GF-D8 (cell line): ENCODE data around the gene KCNAB1.
"Not testable (repeated sequence)": the region's sequence is repeated elsewhere in the genome, so short reads cannot be mapped to it uniquely, and the experiment has no call there.

Experiments
- DNase-seq: peaks from one replicate; lab custom pipeline; 2025; lab: John Stamatoyannopoulos, UW

The KCNAB1 gene

GRCh38 chr3:156273111-156273694 lies 152.8 kb downstream of the KCNAB1 start:
- DNase-seq, result no peak

DNA sequence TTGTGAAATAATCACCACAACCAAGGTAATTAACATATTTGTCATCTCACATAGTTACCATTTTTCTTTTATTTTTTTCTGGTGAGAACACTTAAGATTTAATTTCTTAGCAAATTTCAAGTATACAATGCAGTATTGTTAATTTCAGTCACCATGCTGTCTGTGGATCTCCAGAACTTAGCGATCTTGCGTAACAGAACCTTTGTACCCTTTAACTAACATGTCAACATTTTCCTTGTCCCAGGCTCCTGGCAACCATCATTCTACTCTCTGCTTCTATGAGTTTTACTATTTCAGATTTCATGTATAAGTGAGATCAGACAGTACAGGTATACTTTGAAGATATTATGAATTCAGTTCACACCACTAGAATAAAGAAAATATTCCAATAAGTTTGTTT lies 154.4 kb downstream of the KCNAB1 start:
- no peak for DNase-seq

- DNase-seq, result not testable (repeated sequence)
Measured at GRCh38 chr3:156284637-156285036, 164.3 kb downstream of the KCNAB1 start.

GRCh38 chr3:156285626-156286025 lies 165.2 kb downstream of the KCNAB1 start:
- DNase-seq, result no peak

- no peak for DNase-seq
Measured at GRCh38 chr3:156290924-156291271, 170.5 kb downstream of the KCNAB1 start.

DNA sequence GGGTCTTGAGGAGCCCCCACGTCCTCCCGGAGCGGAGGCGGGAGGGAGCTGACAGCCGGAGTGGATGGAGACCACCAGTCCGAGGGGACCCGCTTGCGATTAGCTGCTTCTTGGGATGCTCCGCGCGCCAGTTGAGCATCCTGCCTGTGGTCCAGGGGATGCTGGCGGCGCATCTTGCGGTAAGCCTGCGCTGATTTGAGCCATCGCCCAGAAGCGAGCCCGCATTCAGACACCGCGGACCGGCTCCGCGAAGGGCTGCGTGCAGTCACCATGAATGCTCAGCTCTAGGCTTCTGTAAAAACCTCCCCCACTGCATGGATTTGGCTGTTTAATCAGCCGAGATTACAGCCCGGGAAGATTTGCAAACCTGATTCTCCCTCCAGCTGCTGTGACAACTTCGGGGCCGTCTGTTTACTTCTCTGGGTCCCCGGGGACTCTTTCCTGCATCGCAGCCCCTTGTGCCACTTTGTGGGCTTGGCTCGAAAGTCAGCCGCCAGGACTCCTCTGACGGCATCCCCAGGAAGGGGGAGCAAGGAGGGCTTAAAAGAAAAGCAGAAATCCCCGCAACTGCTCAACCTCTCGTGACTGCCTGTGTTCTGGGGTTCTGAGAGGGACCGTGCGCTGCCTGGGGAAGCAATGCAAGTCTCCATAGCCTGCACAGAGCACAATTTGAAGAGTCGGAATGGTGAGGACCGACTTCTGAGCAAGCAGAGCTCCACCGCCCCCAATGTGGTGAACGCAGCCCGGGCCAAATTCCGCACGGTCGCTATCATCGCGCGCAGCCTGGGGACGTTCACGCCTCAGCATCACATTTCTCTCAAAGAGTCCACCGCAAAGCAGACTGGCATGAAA lies 171.1 kb downstream of the KCNAB1 start:
- no peak for DNase-seq

DNA sequence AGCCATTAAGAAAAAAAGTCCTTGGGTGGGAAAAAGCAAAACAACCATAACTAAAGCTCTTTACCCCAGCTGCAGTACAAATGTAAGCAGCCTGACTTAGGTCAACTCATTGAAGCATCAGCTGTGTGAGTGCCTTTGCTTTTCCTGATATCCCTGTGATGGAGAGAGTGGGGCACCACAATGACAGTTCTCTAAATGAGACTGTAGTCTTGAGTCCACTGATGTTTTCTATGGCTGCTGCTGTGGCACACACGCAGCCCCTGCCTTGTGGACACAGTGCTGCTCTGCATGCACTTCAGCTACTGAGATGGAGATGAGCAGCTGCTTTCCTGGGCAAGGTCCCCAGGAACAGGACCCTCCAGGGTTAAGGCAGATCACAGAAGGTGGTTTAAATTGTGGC lies 173.2 kb downstream of the KCNAB1 start:
- no peak for DNase-seq

- DNase-seq, result no peak
Measured at GRCh38 chr3:156297582-156297981, 177.2 kb downstream of the KCNAB1 start.

DNA sequence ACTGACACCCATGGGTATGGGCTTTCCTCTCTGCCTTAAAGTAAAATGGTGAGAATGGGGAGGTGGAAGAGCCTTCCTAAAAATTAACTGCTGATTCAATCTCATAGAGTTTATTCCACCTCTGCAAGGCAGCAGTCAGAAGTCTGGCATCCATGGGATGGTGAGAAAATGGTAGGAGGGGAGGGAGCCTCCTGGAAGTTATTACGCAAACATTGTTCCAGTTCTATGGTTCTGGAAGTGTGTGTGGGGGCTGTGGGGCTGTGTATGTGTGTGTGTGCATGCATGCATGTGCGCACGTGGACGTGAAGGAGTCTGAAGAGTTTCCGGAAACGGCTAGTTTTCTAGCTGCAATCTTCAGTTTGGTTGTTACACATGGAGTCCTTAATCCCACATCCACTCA lies 177.6 kb downstream of the KCNAB1 start:
- no peak for DNase-seq

DNA sequence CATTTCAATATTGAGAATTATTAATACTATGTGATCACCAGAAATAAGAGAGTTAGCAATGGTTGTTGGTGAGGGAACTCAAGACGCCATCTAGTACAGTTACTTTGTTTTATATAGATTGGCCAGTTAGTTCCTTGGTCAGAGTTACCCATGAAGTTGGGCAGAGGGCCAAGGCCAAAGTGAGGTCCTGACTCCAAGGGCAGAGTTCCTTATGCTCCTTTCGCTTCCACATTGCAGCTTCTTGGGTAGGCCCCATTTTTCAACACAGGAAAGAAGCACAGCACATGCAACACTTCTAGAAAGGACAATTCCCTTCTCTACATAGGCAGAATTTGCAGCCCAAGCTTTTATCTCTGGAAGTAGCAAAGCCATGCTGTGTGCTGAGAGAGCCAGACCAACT lies 178.6 kb downstream of the KCNAB1 start:
- DNase-seq, result no peak

GRCh38 chr3:156299569-156299968 lies 179.2 kb downstream of the KCNAB1 start:
- no peak for DNase-seq

- no peak for DNase-seq
Measured at GRCh38 chr3:156300371-156300770, 180.0 kb downstream of the KCNAB1 start.

GRCh38 chr3:156300929-156301840 lies 180.8 kb downstream of the KCNAB1 start:
- peak; percentile 18 for DNase-seq

GRCh38 chr3:156303001-156303707 lies 182.8 kb downstream of the KCNAB1 start:
- no peak for DNase-seq

GRCh38 chr3:156304406-156304805 lies 184.0 kb downstream of the KCNAB1 start:
- no peak for DNase-seq

DNA sequence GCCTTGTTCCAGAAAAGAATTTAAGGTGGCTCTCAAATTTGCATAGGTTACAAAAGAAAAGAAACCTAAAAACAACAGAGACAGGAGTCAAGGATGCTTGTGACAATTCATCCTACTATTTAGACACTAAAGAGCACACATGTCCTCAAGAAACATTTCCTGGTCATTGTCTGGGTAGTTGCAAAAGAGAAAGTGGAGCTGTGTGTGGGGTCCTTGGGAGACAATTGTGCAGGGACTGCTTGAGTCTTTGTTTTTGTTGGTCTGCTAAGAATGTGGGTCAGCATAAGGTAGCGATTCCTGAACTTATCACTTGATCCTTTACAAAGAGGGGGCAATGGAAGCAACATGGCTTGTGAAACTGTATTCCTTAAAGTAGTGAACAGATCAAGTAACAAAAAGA lies 185.3 kb downstream of the KCNAB1 start:
- DNase-seq, result no peak

GRCh38 chr3:156307704-156308103 lies 187.3 kb downstream of the KCNAB1 start:
- DNase-seq, result no peak

- no peak for DNase-seq
Measured at GRCh38 chr3:156311431-156311830, 191.1 kb downstream of the KCNAB1 start.

GRCh38 chr3:156311930-156312329 lies 191.6 kb downstream of the KCNAB1 start:
- no peak for DNase-seq

- no peak for DNase-seq
Measured at GRCh38 chr3:156316076-156316475, 195.7 kb downstream of the KCNAB1 start.

DNA sequence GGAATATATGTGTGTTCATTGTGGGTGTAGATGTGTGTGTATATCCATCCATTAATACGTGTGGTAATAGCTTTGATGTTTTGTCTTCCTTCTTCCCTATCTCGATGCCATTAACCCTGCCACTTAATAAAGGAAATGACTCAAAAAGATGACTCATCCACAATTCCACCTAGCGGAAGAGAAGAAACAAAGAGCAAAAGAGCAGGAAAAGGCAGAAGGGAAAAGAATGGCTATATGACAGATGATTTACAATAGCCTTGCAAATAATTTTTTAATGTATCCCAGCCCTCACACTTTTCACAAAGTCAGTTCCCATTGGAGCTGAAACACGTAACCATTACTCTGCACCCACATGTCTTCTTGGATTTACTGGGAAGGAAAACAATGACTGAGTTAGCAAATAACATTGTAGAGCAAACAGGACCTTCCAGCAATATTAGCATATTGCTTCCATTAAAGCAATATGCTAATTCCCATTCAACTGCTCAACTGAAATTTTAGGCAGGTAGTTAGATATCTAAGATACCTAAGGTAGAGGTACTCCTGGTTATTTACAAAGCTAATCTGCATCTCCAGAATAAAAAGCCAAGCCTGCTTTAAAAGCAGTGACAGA lies 197.2 kb downstream of the KCNAB1 start:
- no peak for DNase-seq

DNA sequence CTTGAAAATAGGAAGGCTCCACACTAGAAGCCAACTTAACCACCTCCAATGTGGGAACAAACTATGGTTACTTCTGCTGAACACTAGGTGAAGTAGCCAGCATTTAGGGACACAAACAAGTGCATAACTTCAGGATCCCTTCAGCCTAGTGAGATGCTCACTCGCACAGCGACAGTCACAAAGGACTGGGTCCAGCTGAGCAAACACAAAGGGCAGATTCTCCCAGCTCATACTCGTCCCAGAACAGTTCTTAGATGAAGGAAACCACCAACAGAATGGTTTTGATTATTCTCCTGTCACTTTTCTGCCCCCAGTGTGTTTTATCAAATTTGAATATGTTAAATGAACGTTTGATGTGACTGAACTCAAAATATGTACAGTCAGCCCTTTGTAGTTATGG lies 201.6 kb downstream of the KCNAB1 start:
- no peak for DNase-seq
